ENCODE data around the gene RFX8.

DNA sequence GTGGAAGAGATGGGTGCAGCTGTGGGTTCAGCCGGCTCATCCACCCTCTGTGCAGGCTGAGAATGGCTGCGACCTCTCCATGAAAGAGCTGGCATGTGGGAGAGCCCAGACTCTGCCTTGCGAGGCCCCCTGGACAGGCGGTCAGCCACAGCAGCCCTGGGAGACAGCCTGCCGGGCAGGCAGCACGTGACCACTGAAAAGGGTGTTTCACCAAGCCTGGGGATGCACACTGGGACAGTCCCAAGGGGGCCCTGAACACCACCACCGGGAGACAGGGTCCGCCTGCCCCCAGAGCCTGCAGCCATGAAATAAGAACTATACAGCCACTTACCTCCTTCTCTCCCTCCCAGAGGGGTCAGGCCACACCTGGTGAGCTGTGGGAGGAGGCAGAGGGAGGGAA is 11.5 kb downstream of the RFX8 start:
- TF ChIP-seq BHLHE40 (IDR thresholded peaks at IDR 0.05; ENCODE audit: borderline replicate concordance) (no peak), SUZ12 (IDR thresholded peaks at IDR 0.05) (no peak), SP1 (IDR thresholded peaks at IDR 0.05) (no peak), FOXK2 (IDR thresholded peaks at IDR 0.05) (no peak), ZNF384 (IDR thresholded peaks at IDR 0.05) (no peak), CTBP1 (IDR thresholded peaks at IDR 0.05; ENCODE audit: borderline replicate concordance) (no peak), FOXA1 (IDR thresholded peaks at IDR 0.05) (no peak), TARDBP (IDR thresholded peaks at IDR 0.05) (no peak), HDGF (IDR thresholded peaks at IDR 0.05; ENCODE audit: borderline replicate concordance) (no peak)
- TF ChIP-seq, protein P1, sequence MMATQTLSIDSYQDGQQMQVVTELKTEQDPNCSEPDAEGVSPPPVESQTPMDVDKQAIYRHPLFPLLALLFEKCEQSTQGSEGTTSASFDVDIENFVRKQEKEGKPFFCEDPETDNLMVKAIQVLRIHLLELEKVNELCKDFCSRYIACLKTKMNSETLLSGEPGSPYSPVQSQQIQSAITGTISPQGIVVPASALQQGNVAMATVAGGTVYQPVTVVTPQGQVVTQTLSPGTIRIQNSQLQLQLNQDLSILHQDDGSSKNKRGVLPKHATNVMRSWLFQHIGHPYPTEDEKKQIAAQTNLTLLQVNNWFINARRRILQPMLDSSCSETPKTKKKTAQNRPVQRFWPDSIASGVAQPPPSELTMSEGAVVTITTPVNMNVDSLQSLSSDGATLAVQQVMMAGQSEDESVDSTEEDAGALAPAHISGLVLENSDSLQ (IDR thresholded peaks at IDR 0.05): no peak
